B cell (primary cell): ENCODE measurements around the gene CAPN14. TPM values are rescaled to one million over a fixed set of nuclear protein-coding genes. Genes with fewer than 3 reads are reported as not detected.
A peak's percentile ranks its signal among the peaks of the same experiment; 100 is the strongest.

Experiments used
- ATAC-seq: fragments of 200-7000 bp; cut with Tn5 transposase; one replicate; pipeline ENCODE4 v1.10.0; 2021; ENCODE audit warnings: low read depth, mild to moderate bottlenecking, moderate number of reproducible peaks, moderate library complexity
- CTCF ChIA-PET: fragments of 350-600 bp; sonication (Branson Sonifier 250); formaldehyde crosslinking; loops from one replicate; lab custom pipeline; 2021; ENCODE audit warnings: antibody characterized with exemption, inconsistent platforms; lab: Charles Lee
- POLR2A ChIA-PET: fragments of 350-600 bp; sonication (Branson Sonifier 250); formaldehyde crosslinking; loops from one replicate; lab custom pipeline; 2021; ENCODE audit warnings: antibody characterized with exemption; lab: Charles Lee
- DNase-seq: peaks from one replicate; pipeline ENCODE4 v3.0.0; 2013
- H2AFZ ChIP-seq: 2 replicates; pipeline ENCODE4 v1.6.1; 2012; ENCODE audit warnings: mild to moderate bottlenecking, low read depth, low read length; ENCODE audit not compliant: insufficient read depth, poor library complexity, severe bottlenecking
- H3K27ac ChIP-seq, 2 donors: 1 replicate in 1 of 2; 2 replicates in 1 of 2; pipeline ENCODE4 v1.5.1; 2012 to 2013; ENCODE audit warnings: low read length in 2 of 2, mild to moderate bottlenecking in 2 of 2, moderate library complexity in 1 of 2
- H3K27me3 ChIP-seq, 4 experiments: fragments of 200-600 bp in 1 of 4; sonication (generic) in 1 of 4; replicated peaks in 1 of 4; 1 replicate in 2 of 4; 2 replicates in 2 of 4; pipeline versions ENCODE4 v1.6.1 to v1.7.0; 2013 to 2016; ENCODE audit warnings: low read length in 3 of 4, mild to moderate bottlenecking in 2 of 4, mixed read lengths in 1 of 4, moderate library complexity in 1 of 4; ENCODE audit not compliant: insufficient read depth in 4 of 4, control insufficient read depth in 3 of 4; ENCODE audit errors: control extremely low read depth in 1 of 4
- H3K36me3 ChIP-seq, 2 experiments: replicated peaks in 1 of 2; 1 replicate in 1 of 2; 2 replicates in 1 of 2; pipeline versions ENCODE4 v1.6.1 to v1.7.1; 2013; ENCODE audit warnings: low read length in 1 of 2; ENCODE audit not compliant: insufficient read depth in 2 of 2, control insufficient read depth in 1 of 2; ENCODE audit errors: control extremely low read depth in 1 of 2, extremely low read depth in 1 of 2
- H3K4me1 ChIP-seq, 2 donors: fragments of 200-600 bp in 1 of 2; sonication (generic) in 1 of 2; 1 replicate in 1 of 2; 2 replicates in 1 of 2; pipeline versions ENCODE4 v1.5.1 to v1.6.1; 2013 to 2017; ENCODE audit warnings: low read length in 2 of 2; ENCODE audit not compliant: control insufficient read depth in 2 of 2, insufficient read depth in 2 of 2
- H3K4me2 ChIP-seq: replicated peaks from 2 replicates; pipeline ENCODE3; 2012; ENCODE audit warnings: mild to moderate bottlenecking, low read depth, low read length; ENCODE audit not compliant: poor library complexity, severe bottlenecking
- H3K4me3 ChIP-seq, 5 experiments: fragments of 200-600 bp in 1 of 5; sonication (generic) in 1 of 5; 1 replicate in 3 of 5; 2 replicates in 2 of 5; pipeline versions ENCODE4 v1.5.1 to v1.7.0; 2011 to 2016; ENCODE audit warnings: low read length in 4 of 5, mild to moderate bottlenecking in 4 of 5, low read depth in 2 of 5, control low read depth in 1 of 5, moderate library complexity in 1 of 5; ENCODE audit not compliant: insufficient read depth in 1 of 5; ENCODE audit errors: control extremely low read depth in 1 of 5, extremely low read depth in 1 of 5
- H3K79me2 ChIP-seq: fragments of 200-600 bp; sonication (generic); one replicate; pipeline ENCODE4 v1.6.0; 2016; ENCODE audit warnings: low read length; ENCODE audit not compliant: control insufficient read depth, insufficient read depth
- H3K9ac ChIP-seq: fragments of 200-600 bp; sonication (generic); 2 replicates; pipeline ENCODE4 v1.6.1; 2017; ENCODE audit warnings: mild to moderate bottlenecking, low read length, moderate library complexity
- H3K9me3 ChIP-seq, 3 donors: one replicate each; pipeline versions ENCODE4 v1.6.1 to v1.7.1; 2013; ENCODE audit warnings: low read length in 2 of 3; ENCODE audit not compliant: control insufficient read depth in 2 of 3, insufficient read depth in 1 of 3; ENCODE audit errors: control extremely low read depth in 1 of 3
- H4K20me1 ChIP-seq: 2 replicates; pipeline ENCODE4 v1.6.0; 2012; ENCODE audit warnings: mild to moderate bottlenecking, low read length; ENCODE audit not compliant: insufficient read depth, control insufficient read depth, poor library complexity, severe bottlenecking
- H3K27ac Mint-ChIP-seq: one replicate; pipeline ENCODE4 v1.8.0; 2021; ENCODE audit warnings: mixed read lengths
- H3K27me3 Mint-ChIP-seq: one replicate; pipeline ENCODE4 v1.8.0; 2021; ENCODE audit warnings: mixed read lengths
- H3K4me1 Mint-ChIP-seq: one replicate; pipeline ENCODE4 v1.8.0; 2021; ENCODE audit warnings: mixed read lengths
- H3K4me3 Mint-ChIP-seq: one replicate; pipeline ENCODE4 v1.8.0; 2021; ENCODE audit warnings: mixed read lengths
- H3K9me3 Mint-ChIP-seq: one replicate; pipeline ENCODE4 v1.8.0; 2022; ENCODE audit warnings: mixed read lengths; ENCODE audit not compliant: insufficient read depth
- CTCF ChIP-seq: fragments of 200-600 bp; IDR thresholded peaks from one replicate; pipeline ENCODE4 v1.8.0; 2022; ENCODE audit warnings: antibody characterized with exemption, mild to moderate bottlenecking
- EZH2 ChIP-seq: IDR thresholded peaks from 2 replicates; pipeline ENCODE4 v1.6.1; 2012; ENCODE audit warnings: borderline replicate concordance, low read depth, mild to moderate bottlenecking, moderate library complexity, low read length; ENCODE audit not compliant: insufficient read depth, poor library complexity, severe bottlenecking
- WGBS: methylation state at CpG from one replicate; pipeline ENCODE4 v1.1.5; 2013; ENCODE audit warnings: missing lambda C conversion rate; ENCODE audit not compliant: insufficient coverage; 5-methylcytosine and 5-hydroxymethylcytosine counted together
- intact Hi-C: fragments of 100-400 bp; cut with micrococcal nuclease; formaldehyde crosslinking; loops from one replicate; pipeline ENCODE4 v1.10.0; 2022
- polyA plus RNA-seq: library from polyadenylated mRNA; depleted of rRNA; stranded (reverse); fragments of >200 nt; gene quantifications from 2 replicates; pipeline ENCODE4 v1.2.3, GENCODE V29; 2012
- total RNA-seq, 2 donors: library from RNA; stranded (reverse); fragments of 120-200 nt in 1 of 2; gene quantifications; 1 replicate in 1 of 2; 2 replicates in 1 of 2; pipeline versions ENCODE4 v1.2.3 to v1.2.4, GENCODE V29; 2013 to 2022

Gene CAPN14
- total and polyA plus RNA-seq, 2 donors (not counting 1 experiment from before 2014, with no cell fraction given) = 2.5 to 7.8 TPM

- CTCF ChIA-PET = no interaction called here
- H3K27me3 ChIP-seq = no peaks in the 10 kb centered on the region
- Mint-ChIP-seq H3K27me3 (no peaks in the 10 kb centered on the region), H3K27ac (no peak overlapping the region), H3K4me1 (peaks cover 45% of the 10 kb centered on the region), H3K9me3 (no peaks in the 10 kb centered on the region), H3K4me3 (no peak overlapping the region)
- peaks cover 0 to 6% (median 0%) of the 10 kb centered on the region in 3 donors for H3K9me3 ChIP-seq
- intact Hi-C loops = no loop called here
- TF ChIP-seq EZH2 (no peak), CTCF (no peak)
- H3K79me2 ChIP-seq = peaks cover 4% of the 10 kb centered on the region
- ATAC-seq (no peak), DNase-seq (no peak)
- no peak overlapping the region for H3K4me3 ChIP-seq
- peaks cover 19 to 30% of the 10 kb centered on the region in 2 donors for H3K4me1 ChIP-seq
- no peaks in the 10 kb centered on the region for H4K20me1 ChIP-seq
- no peak overlapping the region for H2AFZ ChIP-seq
- POLR2A ChIA-PET = no interaction called here
- H3K9ac ChIP-seq = no peak overlapping the region
- 89% methylated on average over 5 of the region's 5 CpGs for whole genome bisulfite sequencing
- no peak overlapping the region for H3K4me2 ChIP-seq
- no peak overlapping the region for H3K27ac ChIP-seq
- H3K36me3 ChIP-seq = peaks cover 0 to 47% of the 10 kb centered on the region in 2 experiments
These were observed 30.4 kb upstream of the CAPN14 start for GRCh38 chr2:31247711-31248110.

GRCh38 chr2:31246184-31246852 lies 29.0 kb upstream of the CAPN14 start:
- CTCF ChIA-PET = interaction anchor here (1.1 to 1.9 kb wide), 2 partner anchors 9 to 10 kb away, joined by 3 to 7 read pairs; no protein-coding TSS in a partner anchor

More at GRCh38 chr2:31246184-31246852, 29.0 kb upstream of the CAPN14 start:
- no peak overlapping the region for H3K27ac ChIP-seq
- intact Hi-C loops = no loop called here
- no peak overlapping the region for H3K4me3 ChIP-seq
- Mint-ChIP-seq H3K9me3 (no peaks in the 10 kb centered on the region), H3K4me1 (peaks cover 44% of the 10 kb centered on the region), H3K27me3 (no peaks in the 10 kb centered on the region), H3K4me3 (no peak overlapping the region), H3K27ac (peak overlapping the region; percentile 57)
- no peaks in the 10 kb centered on the region for H4K20me1 ChIP-seq
- peaks cover 13 to 26% of the 10 kb centered on the region in 2 donors for H3K4me1 ChIP-seq
- peaks cover 0 to 45% of the 10 kb centered on the region in 2 experiments for H3K36me3 ChIP-seq
- no peak for TF ChIP-seq CTCF
- no peak for TF ChIP-seq EZH2
- no peak overlapping the region for H3K4me2 ChIP-seq
- 100% methylated on average over 2 of the region's 3 CpGs for WGBS
- H3K79me2 ChIP-seq = peaks cover 4% of the 10 kb centered on the region
- H3K27me3 ChIP-seq = no peaks in the 10 kb centered on the region
- no peak overlapping the region for H3K9ac ChIP-seq
- no peak overlapping the region for H2AFZ ChIP-seq
- no peak for DNase-seq
- POLR2A ChIA-PET = interaction anchor here (0.7 kb wide), 1 partner anchor 66 kb away, joined by 7 read pairs; no protein-coding TSS in a partner anchor
- ATAC-seq = no peak
- no peaks in the 10 kb centered on the region for H3K9me3 ChIP-seq
